GM12873 (cell line): ENCODE data around the gene PRKD3.

Experiments used
- TF ChIP-seq, protein P1 (sequence below): IDR thresholded peaks from 2 replicates; pipeline ENCODE4 v1.5.1; 2012; ENCODE audit warnings: low read depth, mild to moderate bottlenecking, moderate library complexity, low read length, control low read depth; ENCODE audit not compliant: insufficient read depth; ENCODE audit errors: missing control alignments

PRKD3 gene

GRCh38 chr2:37364351-37364750 is 39.7 kb upstream of the PRKD3 start:
- TF ChIP-seq, protein P1, sequence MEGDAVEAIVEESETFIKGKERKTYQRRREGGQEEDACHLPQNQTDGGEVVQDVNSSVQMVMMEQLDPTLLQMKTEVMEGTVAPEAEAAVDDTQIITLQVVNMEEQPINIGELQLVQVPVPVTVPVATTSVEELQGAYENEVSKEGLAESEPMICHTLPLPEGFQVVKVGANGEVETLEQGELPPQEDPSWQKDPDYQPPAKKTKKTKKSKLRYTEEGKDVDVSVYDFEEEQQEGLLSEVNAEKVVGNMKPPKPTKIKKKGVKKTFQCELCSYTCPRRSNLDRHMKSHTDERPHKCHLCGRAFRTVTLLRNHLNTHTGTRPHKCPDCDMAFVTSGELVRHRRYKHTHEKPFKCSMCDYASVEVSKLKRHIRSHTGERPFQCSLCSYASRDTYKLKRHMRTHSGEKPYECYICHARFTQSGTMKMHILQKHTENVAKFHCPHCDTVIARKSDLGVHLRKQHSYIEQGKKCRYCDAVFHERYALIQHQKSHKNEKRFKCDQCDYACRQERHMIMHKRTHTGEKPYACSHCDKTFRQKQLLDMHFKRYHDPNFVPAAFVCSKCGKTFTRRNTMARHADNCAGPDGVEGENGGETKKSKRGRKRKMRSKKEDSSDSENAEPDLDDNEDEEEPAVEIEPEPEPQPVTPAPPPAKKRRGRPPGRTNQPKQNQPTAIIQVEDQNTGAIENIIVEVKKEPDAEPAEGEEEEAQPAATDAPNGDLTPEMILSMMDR, result no peak

- TF ChIP-seq, protein P1, result no peak
These were observed 37.5 kb upstream of the PRKD3 start for GRCh38 chr2:37361994-37362698.

GRCh38 chr2:37361216-37361815 is 36.7 kb upstream of the PRKD3 start:
- TF ChIP-seq, protein P1, result no peak

GRCh38 chr2:37358466-37358865 is 33.8 kb upstream of the PRKD3 start:
- TF ChIP-seq, protein P1, result no peak

- TF ChIP-seq, protein P1, result no peak
These were observed 32.9 kb upstream of the PRKD3 start for GRCh38 chr2:37357530-37357929.

GRCh38 chr2:37357069-37357468 is 32.4 kb upstream of the PRKD3 start:
- TF ChIP-seq, protein P1, result no peak

DNA sequence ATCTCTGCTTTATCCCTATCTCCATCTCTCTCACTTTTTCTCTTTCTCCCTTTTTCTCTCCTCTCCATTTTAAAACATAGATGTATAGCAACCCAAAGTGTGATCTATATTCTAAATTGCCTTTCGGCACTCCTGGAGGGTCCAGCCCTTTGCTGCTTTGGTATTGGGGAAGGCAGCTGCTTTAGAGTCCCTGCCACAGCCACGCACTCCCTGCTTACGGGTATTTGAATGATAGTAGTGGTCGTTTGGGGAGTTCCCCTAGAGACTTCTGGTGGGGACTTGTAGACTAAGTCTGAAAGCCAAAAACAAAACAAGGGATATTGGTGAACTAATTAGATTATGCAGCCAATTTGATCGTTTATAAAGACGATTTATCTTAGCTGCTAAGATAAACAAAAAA is 31.7 kb upstream of the PRKD3 start:
- TF ChIP-seq, protein P1, result no peak
